Stimulated activated naive CD8-positive, alpha-beta T cell treated with anti-CD3 and anti-CD28 coated beads, Interleukin-15, Interleukin-2, amounts not matched to agents 100 U/mL and 50 U/mL, for 24 hours (primary cell): ENCODE data around the gene RFTN1.

ENCODE experiments used
- ATAC-seq: fragments of 150-1000 bp; cut with Tn5 transposase; one replicate; pipeline ENCODE4 v1.10.0; 2021
- DNase-seq: peaks from one replicate; pipeline ENCODE4 v3.0.0; 2021

RFTN1 gene

GRCh38 chr3:16406166-16406565 lies 107.3 kb downstream of the RFTN1 start:
- DNase-seq (no peak), ATAC-seq (no peak)

- ATAC-seq = peak; percentile 37
- no peak for DNase-seq
These were observed 109.1 kb downstream of the RFTN1 start for GRCh38 chr3:16404349-16404895.

- ATAC-seq = no peak
- no peak for DNase-seq
These were observed 111.0 kb downstream of the RFTN1 start for GRCh38 chr3:16402451-16402850.

GRCh38 chr3:16401273-16401672 lies 112.2 kb downstream of the RFTN1 start:
- no peak for ATAC-seq

GRCh38 chr3:16400106-16400931 lies 113.2 kb downstream of the RFTN1 start:
- DNase-seq (no peak), ATAC-seq (no peak)

More at GRCh38 chr3:16401273-16401672, 112.2 kb downstream of the RFTN1 start:
- DNase-seq = no peak

GRCh38 chr3:16399473-16399872 lies 114.0 kb downstream of the RFTN1 start:
- ATAC-seq (no peak), DNase-seq (no peak)

GRCh38 chr3:16398648-16399047 lies 114.9 kb downstream of the RFTN1 start:
- ATAC-seq (no peak), DNase-seq (no peak)

GRCh38 chr3:16396202-16396601 lies 117.3 kb downstream of the RFTN1 start:
- ATAC-seq = no peak
- no peak for DNase-seq

GRCh38 chr3:16395212-16395611 lies 118.3 kb downstream of the RFTN1 start:
- no peak for DNase-seq

GRCh38 chr3:16394639-16395038 lies 118.9 kb downstream of the RFTN1 start:
- ATAC-seq = no peak

More at GRCh38 chr3:16395212-16395611, 118.3 kb downstream of the RFTN1 start:
- no peak for ATAC-seq

GRCh38 chr3:16392717-16393116 lies 120.8 kb downstream of the RFTN1 start:
- ATAC-seq (no peak), DNase-seq (no peak)

More at GRCh38 chr3:16394639-16395038, 118.9 kb downstream of the RFTN1 start:
- DNase-seq = no peak

- DNase-seq (no peak), ATAC-seq (no peak)
These were observed 121.4 kb downstream of the RFTN1 start for GRCh38 chr3:16392065-16392464.

GRCh38 chr3:16390581-16390980 lies 122.9 kb downstream of the RFTN1 start:
- ATAC-seq (no peak), DNase-seq (no peak)

- no peak for DNase-seq
These were observed 124.6 kb downstream of the RFTN1 start for GRCh38 chr3:16388850-16389441.

GRCh38 chr3:16386561-16386960 lies 126.9 kb downstream of the RFTN1 start:
- ATAC-seq (no peak), DNase-seq (no peak)

More at GRCh38 chr3:16388850-16389441, 124.6 kb downstream of the RFTN1 start:
- ATAC-seq = no peak

GRCh38 chr3:16385151-16385550 lies 128.3 kb downstream of the RFTN1 start:
- DNase-seq (no peak), ATAC-seq (no peak)

- DNase-seq (no peak), ATAC-seq (no peak)
These were observed 129.6 kb downstream of the RFTN1 start for GRCh38 chr3:16383864-16384263.

GRCh38 chr3:16382845-16383244 lies 130.7 kb downstream of the RFTN1 start:
- ATAC-seq = no peak

GRCh38 chr3:16381426-16381825 lies 132.1 kb downstream of the RFTN1 start:
- DNase-seq (no peak), ATAC-seq (no peak)

More at GRCh38 chr3:16382845-16383244, 130.7 kb downstream of the RFTN1 start:
- DNase-seq = no peak

GRCh38 chr3:16380421-16380820 lies 133.1 kb downstream of the RFTN1 start:
- no peak for ATAC-seq

GRCh38 chr3:16379838-16380237 lies 133.7 kb downstream of the RFTN1 start:
- ATAC-seq (peak; percentile 45), DNase-seq (no peak)

More at GRCh38 chr3:16380421-16380820, 133.1 kb downstream of the RFTN1 start:
- no peak for DNase-seq

GRCh38 chr3:16378920-16379319 lies 134.6 kb downstream of the RFTN1 start:
- ATAC-seq (peak; percentile 76), DNase-seq (no peak)

- ATAC-seq (no peak), DNase-seq (no peak)
These were observed 135.1 kb downstream of the RFTN1 start for GRCh38 chr3:16378415-16378814.
